Activated naive CD8-positive, alpha-beta T cell (primary cell): ENCODE data around the gene ITPRIP.

Source experiments
- H3K27ac Mint-ChIP-seq: one replicate; pipeline ENCODE4 v1.8.0; 2021; ENCODE audit warnings: mixed read lengths
- H3K27me3 Mint-ChIP-seq: one replicate; pipeline ENCODE4 v1.8.0; 2021; ENCODE audit warnings: mixed read lengths
- H3K36me3 Mint-ChIP-seq: one replicate; pipeline ENCODE4 v1.8.0; 2021; ENCODE audit warnings: mixed read lengths
- H3K4me1 Mint-ChIP-seq: one replicate; pipeline ENCODE4 v1.8.0; 2021; ENCODE audit warnings: low read depth, mixed read lengths
- H3K4me3 Mint-ChIP-seq: one replicate; pipeline ENCODE4 v1.8.0; 2021; ENCODE audit warnings: mild to moderate bottlenecking, mixed read lengths
- H3K9me3 Mint-ChIP-seq: one replicate; pipeline ENCODE4 v1.8.0; 2021; ENCODE audit warnings: low read depth, mixed read lengths

The ITPRIP gene

DNA sequence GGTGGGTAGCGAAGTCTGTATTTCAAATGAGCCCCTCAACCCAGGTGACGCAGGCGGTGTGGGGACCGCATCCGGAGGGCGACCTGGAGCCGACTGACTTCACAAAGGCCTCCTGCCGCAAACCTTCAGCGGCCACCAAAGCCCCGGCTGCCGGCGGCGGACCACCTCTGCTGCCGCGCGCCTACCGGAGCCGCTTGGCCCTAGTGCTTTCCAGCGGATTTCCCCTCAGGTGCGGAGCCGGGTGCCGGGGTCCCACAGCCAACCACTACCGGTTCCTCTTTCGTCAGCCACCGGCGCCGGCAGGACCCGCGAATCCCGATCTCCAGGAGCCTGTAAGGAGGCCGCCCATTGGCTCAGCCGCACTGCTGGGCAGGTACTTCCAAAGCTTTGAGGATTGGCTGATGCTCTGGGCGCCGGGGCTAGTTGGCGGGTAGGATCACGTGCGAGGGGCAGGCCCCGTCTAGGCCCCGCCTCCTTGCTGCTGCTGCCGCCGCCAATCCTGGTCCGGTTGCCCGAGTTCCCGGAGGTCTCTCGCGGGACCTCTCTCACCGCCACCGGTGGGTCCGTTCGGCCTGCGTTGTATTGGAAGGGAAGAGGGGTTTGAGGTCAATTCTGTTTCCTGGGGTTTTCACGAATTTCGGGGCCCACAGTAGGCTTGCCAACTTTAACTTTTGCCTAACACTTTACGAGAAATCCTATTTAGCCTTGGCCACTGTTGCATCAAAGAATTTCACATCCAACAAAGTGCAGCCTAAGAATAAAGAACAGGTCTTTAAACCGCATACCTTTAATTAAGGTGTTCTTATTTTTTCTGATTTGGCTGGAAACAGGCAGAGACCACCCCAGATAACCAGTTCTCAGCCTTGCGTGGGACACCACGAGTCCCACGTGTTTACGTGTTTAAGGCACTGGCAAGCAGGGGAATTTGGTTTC lies 69.3 kb downstream of the ITPRIP start, which contains the start of gene GSTO2:
TSS of gene GSTO2 (plus strand) at position 472 of the 933 bp plus-strand sequence. CDS start 5,732 bp downstream, outside the sequence.
- peaks cover 21% of the 10 kb centered on the region for H3K36me3 Mint-ChIP-seq
- peak within 1 kb of the TSS; percentile 91 for H3K4me3 Mint-ChIP-seq
- peaks cover 44% of the 10 kb centered on the region for H3K4me1 Mint-ChIP-seq
- no peaks in the 10 kb centered on the region for H3K9me3 Mint-ChIP-seq
- H3K27ac Mint-ChIP-seq: peak within 1 kb of the TSS; percentile 93
- H3K27me3 Mint-ChIP-seq: no peaks in the 10 kb centered on the region

DNA sequence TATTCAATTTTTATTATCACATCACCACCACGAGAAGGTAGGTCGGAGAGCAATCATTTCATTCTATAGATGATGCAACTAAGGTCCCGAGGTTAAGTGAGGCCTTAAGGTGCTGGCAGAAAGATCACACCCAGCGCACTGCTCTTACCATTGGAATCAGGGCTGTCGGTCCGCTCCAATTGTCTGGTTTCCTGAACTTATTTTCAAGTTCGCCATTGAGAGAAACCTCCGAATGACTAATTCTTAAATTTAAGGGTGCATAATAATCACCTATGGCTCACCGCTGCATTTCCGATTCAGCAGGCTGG lies 69.9 kb downstream of the ITPRIP start:
- peak overlapping the region; percentile 91 for H3K4me3 Mint-ChIP-seq
- H3K4me1 Mint-ChIP-seq: peaks cover 50% of the 10 kb centered on the region
- no peaks in the 10 kb centered on the region for H3K9me3 Mint-ChIP-seq
- H3K27ac Mint-ChIP-seq: peak overlapping the region; percentile 93
- H3K36me3 Mint-ChIP-seq: peaks cover 23% of the 10 kb centered on the region
- no peaks in the 10 kb centered on the region for H3K27me3 Mint-ChIP-seq

DNA sequence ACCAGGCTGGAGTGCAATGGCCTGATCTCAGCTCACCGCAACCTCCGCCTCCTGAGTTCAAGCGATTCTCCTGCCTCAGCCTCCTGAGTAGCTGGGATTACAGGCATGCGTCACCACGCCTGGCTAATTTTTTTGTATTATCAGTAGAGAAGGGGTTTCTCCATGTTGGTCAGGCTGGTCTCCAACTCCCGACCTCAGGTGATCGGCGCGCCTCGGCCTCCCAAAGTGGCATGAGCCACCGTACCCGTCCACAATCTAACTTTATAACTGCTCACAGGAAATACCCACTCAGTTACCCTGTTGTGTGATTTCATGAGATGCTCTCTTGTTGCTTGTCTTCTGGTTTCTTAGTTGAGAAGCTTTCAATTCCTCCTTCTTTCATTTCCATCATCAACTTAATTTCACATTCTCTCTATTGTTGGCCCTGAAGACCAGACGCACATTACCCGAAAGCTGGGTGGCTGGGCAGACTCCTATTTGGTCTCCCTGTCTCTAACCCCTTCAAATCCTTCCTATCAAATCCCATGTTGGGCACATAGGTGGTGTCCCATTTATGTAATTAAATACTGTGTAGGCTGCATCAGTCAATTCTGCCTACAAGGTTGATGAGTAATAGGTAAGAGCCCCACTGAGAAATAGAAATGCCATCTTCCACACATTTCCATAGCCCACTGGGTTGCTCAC lies 70.4 kb downstream of the ITPRIP start:
- Mint-ChIP-seq H3K27ac (peak overlapping the region; percentile 93), H3K4me3 (peak overlapping the region; percentile 91), H3K4me1 (peaks cover 54% of the 10 kb centered on the region), H3K36me3 (peaks cover 23% of the 10 kb centered on the region), H3K9me3 (no peaks in the 10 kb centered on the region), H3K27me3 (no peaks in the 10 kb centered on the region)

DNA sequence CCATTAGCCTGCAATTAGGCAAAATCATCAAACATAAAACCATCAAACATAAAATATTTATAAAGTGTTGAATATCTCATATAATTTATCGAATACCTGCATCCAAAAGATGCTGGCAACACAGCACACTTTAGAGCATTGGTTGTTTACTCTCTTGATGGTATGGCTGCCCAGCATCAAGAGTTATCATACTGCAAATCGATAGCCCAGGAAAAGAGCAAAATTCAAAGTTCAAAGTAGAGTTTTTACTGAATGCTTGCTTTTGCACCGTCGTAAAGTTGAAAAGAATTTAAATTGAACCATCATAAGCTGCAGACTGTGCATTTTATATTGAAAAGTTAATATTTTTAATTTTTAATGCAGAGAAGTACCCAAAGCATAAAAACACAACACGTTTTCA lies 73.5 kb downstream of the ITPRIP start:
- H3K4me3 Mint-ChIP-seq: no peak overlapping the region
- peaks cover 33% of the 10 kb centered on the region for H3K36me3 Mint-ChIP-seq
- no peaks in the 10 kb centered on the region for H3K9me3 Mint-ChIP-seq
- no peak overlapping the region for H3K27ac Mint-ChIP-seq
- H3K27me3 Mint-ChIP-seq: no peaks in the 10 kb centered on the region
- peaks cover 79% of the 10 kb centered on the region for H3K4me1 Mint-ChIP-seq

DNA sequence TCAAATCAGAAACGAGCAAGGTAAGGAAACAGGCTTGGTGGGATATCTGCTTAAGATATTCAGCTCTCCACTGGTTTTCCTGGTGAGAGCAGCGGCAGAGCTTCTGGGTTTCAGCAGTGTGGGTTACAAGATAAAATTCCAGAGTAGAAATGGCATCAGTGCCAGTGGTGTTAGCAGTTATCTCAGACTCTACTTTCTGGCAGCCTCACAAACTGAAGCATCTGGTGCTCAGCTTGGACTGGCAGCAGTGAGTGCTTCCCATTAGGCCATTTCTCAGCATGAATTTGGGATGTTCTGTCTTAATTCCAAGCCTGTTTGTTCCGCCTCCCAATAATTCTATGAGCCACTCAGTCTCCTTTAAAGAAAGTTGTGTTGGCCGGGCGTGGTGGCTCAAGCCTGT lies 76.2 kb downstream of the ITPRIP start:
- no peaks in the 10 kb centered on the region for H3K9me3 Mint-ChIP-seq
- no peaks in the 10 kb centered on the region for H3K27me3 Mint-ChIP-seq
- peaks cover 87% of the 10 kb centered on the region for H3K4me1 Mint-ChIP-seq
- peaks cover 34% of the 10 kb centered on the region for H3K36me3 Mint-ChIP-seq
- peak overlapping the region; percentile 77 for H3K4me3 Mint-ChIP-seq
- H3K27ac Mint-ChIP-seq: peak overlapping the region; percentile 87

DNA sequence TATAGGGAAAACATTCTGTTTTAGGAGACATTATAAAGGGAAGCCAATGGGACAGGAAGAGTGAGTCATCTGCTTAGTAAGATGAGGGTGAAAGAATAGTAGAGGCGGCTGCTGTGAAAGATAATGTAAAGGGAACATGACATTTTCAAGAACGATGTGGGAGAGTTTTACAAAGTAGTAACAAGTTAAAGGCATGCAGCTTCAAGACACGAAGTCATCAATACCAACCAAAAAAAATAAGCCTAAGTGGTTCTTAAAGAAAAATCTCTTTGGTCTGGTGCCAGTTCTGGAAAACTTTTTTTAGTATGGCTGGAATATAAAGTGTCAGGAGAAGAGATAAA lies 77.5 kb downstream of the ITPRIP start:
- Mint-ChIP-seq H3K27me3 (no peaks in the 10 kb centered on the region), H3K4me1 (peaks cover 88% of the 10 kb centered on the region), H3K36me3 (peaks cover 28% of the 10 kb centered on the region), H3K27ac (peak overlapping the region; percentile 87), H3K4me3 (peak overlapping the region; percentile 77), H3K9me3 (no peaks in the 10 kb centered on the region)

DNA sequence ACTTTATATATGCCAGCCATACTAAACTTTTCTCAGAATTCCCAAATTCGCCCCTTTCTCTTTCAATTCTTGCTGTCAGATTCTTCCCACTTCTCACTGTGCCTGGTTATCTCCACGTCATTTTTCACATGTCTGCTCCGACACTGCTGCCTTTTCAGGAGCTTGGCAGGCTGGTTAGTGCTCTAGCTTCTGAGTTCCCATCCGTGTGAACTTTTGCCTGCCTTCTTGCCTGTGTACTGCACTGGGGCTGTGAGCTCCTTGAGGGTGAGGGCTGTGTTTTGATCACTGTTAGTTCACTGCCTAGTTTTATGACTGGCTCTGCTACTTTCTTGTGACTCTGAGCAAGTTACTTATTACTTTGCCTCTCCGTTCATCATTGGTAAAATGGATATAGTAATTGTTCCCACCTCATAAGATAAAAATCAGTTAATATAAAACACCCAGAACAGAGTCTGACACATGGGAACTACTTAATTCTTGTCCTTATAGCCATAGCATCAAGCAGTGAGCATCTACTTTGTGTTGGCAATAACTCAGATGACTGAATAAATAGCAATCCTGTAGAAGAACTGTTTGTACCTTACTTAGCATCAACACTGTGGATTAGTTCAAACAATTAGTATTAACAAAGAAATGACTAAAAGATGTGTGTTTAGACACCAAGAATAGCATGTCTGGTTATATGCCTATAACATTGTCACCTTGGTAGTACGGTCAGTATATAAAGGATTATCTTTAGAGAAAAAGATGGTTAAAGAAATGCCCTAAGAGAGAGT lies 78.1 kb downstream of the ITPRIP start:
- H3K27me3 Mint-ChIP-seq: no peaks in the 10 kb centered on the region
- H3K4me3 Mint-ChIP-seq: peak overlapping the region; percentile 77
- H3K4me1 Mint-ChIP-seq: peaks cover 86% of the 10 kb centered on the region
- H3K27ac Mint-ChIP-seq: peak overlapping the region; percentile 87
- H3K36me3 Mint-ChIP-seq: peaks cover 22% of the 10 kb centered on the region
- H3K9me3 Mint-ChIP-seq: no peaks in the 10 kb centered on the region
